K562 (cell line): ENCODE results near the gene ARID3C. TPM values are rescaled to one million over a fixed set of nuclear protein-coding genes. Genes with fewer than 3 reads are reported as not detected.

Source experiments
- ATAC-seq: fragments of 200-7000 bp; cut with Tn5 transposase; 3 replicates; pipeline ENCODE4 v1.9.1; 2020; ENCODE audit warnings: moderate library complexity
- BruUV-seq: library from RNA; stranded (reverse); fragments of 400-500 nt; replicated peaks from 2 replicates; lab custom pipeline; 2021; lab: Mats Ljungman, UMichigan
- CTCF ChIA-PET: fragments of 300-600 bp; formaldehyde crosslinking; extraction: SDS; loops from one replicate; lab custom pipeline; 2021; ENCODE audit warnings: low intra/inter-chr PET ratio; lab: Yijun Ruan, JAX
- POLR2A ChIA-PET: fragments of 300-600, 350-650 bp; sonication (Branson Sonifier 250); formaldehyde crosslinking; extraction: SDS; loops from one replicate; lab custom pipeline; 2021; ENCODE audit warnings: antibody characterized with exemption, inconsistent platforms; lab: Yijun Ruan, JAX
- DNase-seq, 4 experiments: peaks; one replicate each; pipeline versions ENCODE4 v3.0.0 to v3.0.0-alpha.2; 2011 to 2018; ENCODE audit warnings: low spot score in 3 of 4, mixed read lengths in 3 of 4; ENCODE audit errors: extremely low read depth in 1 of 4
- FAIRE-seq: peaks from 2 replicates; lab custom pipeline; 2011; peaks lifted over from hg19 to GRCh38; lab: Jason Lieb, UNC
- H2AFZ ChIP-seq: 2 replicates; pipeline ENCODE4 v1.6.0; 2011; ENCODE audit warnings: low read depth, low read length, control low read depth, inconsistent platforms
- H3K27ac ChIP-seq: fragments of 200-600 bp; 3 replicates; pipeline ENCODE4 v1.8.0; 2011; ENCODE audit warnings: low read depth, mild to moderate bottlenecking, control low read depth, inconsistent platforms, low read length, moderate library complexity, mixed read lengths; ENCODE audit errors: extremely low read depth
- H3K27me3 ChIP-seq, 2 experiments: fragments of 300-600 bp in 1 of 2; 2 replicates in 1 of 2; 3 replicates in 1 of 2; pipeline versions ENCODE4 v1.6.0 to v1.8.0; 2011; ENCODE audit warnings: inconsistent platforms in 2 of 2, low read length in 2 of 2, mild to moderate bottlenecking in 1 of 2, mixed read lengths in 1 of 2, moderate library complexity in 1 of 2; ENCODE audit not compliant: control insufficient read depth in 2 of 2, insufficient read depth in 2 of 2
- H3K36me3 ChIP-seq: fragments of 300-600 bp; 3 replicates; pipeline ENCODE4 v1.8.0; 2011; ENCODE audit warnings: mild to moderate bottlenecking, low read length, inconsistent platforms; ENCODE audit not compliant: control insufficient read depth, insufficient read depth
- H3K4me1 ChIP-seq, 2 experiments: fragments of 200-600 bp in 1 of 2; replicated peaks in 1 of 2; 2 replicates in 1 of 2; 3 replicates in 1 of 2; pipeline versions ENCODE4 v1.5.1 to v1.8.0; 2011; ENCODE audit warnings: inconsistent platforms in 2 of 2, low read length in 2 of 2, mild to moderate bottlenecking in 1 of 2, mixed read lengths in 1 of 2, moderate library complexity in 1 of 2; ENCODE audit not compliant: control insufficient read depth in 2 of 2, insufficient read depth in 2 of 2
- H3K4me2 ChIP-seq: 2 replicates; pipeline ENCODE4 v1.6.1; 2011; ENCODE audit warnings: low read length, control low read depth, inconsistent platforms, mixed read lengths; ENCODE audit not compliant: insufficient read depth
- H3K4me3 ChIP-seq: fragments of 200-600 bp; sonication (generic), shearing (Covaris generic); 2 replicates; pipeline ENCODE4 v1.5.1; 2016; ENCODE audit warnings: control low read depth, inconsistent platforms
- H3K79me2 ChIP-seq: fragments of 200-600 bp; 3 replicates; pipeline ENCODE4 v1.8.0; 2011; ENCODE audit warnings: low read length, inconsistent platforms; ENCODE audit not compliant: control insufficient read depth, insufficient read depth
- H3K9ac ChIP-seq, 2 experiments: 2 replicates each; pipeline versions ENCODE4 v1.6.0 to v1.6.1; 2011; ENCODE audit warnings: low read depth in 2 of 2, low read length in 2 of 2, control low read depth in 1 of 2, inconsistent platforms in 1 of 2, mild to moderate bottlenecking in 1 of 2, mixed read lengths in 1 of 2; ENCODE audit not compliant: insufficient read depth in 1 of 2
- H3K9me1 ChIP-seq: one replicate; pipeline ENCODE4 v1.6.0; 2011; ENCODE audit warnings: inconsistent platforms, mild to moderate bottlenecking, low read length, moderate library complexity; ENCODE audit not compliant: control insufficient read depth, insufficient read depth
- H3K9me3 ChIP-seq: replicated peaks from 2 replicates; pipeline ENCODE4 v1.5.1; 2011; ENCODE audit warnings: low read depth, low read length, inconsistent platforms; ENCODE audit not compliant: control insufficient read depth, insufficient read depth
- H4K20me1 ChIP-seq: replicated peaks from 2 replicates; pipeline ENCODE4 v1.6.1; 2011; ENCODE audit warnings: low read length, inconsistent platforms, mixed read lengths; ENCODE audit not compliant: control insufficient read depth, insufficient read depth
- ARID2 ChIP-seq: fragments of 450-650 bp; IDR thresholded peaks from 2 replicates; pipeline ENCODE4 v1.6.1; 2017; ENCODE audit warnings: antibody characterized with exemption, mild to moderate bottlenecking
- BHLHE40 ChIP-seq: IDR thresholded peaks from 2 replicates; pipeline ENCODE4 v1.6.1; 2011; ENCODE audit warnings: low read length, improper control_type of control experiment
- CHD1 ChIP-seq: fragments of 200-600 bp; sonication (generic); IDR thresholded peaks from one replicate; pipeline ENCODE4 v1.6.1; 2012; ENCODE audit warnings: mild to moderate bottlenecking, moderate library complexity, low read length, inconsistent platforms
- FOSL1 ChIP-seq: fragments of 200-800 bp; sonication (Bioruptor generic); conservative IDR thresholded peaks from 2 replicates; pipeline ENCODE4 v1.6.1; 2016; ENCODE audit warnings: missing genetic modification characterization, missing compliant biosample characterization
- GTF2B ChIP-seq: IDR thresholded peaks from 2 replicates; pipeline ENCODE4 v1.6.1; 2011; ENCODE audit not compliant: insufficient read length; ENCODE audit errors: extremely low read depth
- HINFP ChIP-seq: fragments of 450-650 bp; conservative IDR thresholded peaks from 2 replicates; pipeline ENCODE4 v1.6.1; 2016; ENCODE audit warnings: missing genetic modification characterization, low read depth, mild to moderate bottlenecking, control low read depth, missing compliant biosample characterization
- KLF6 ChIP-seq: fragments of 250-450 bp; sonication (Bioruptor Pico); IDR thresholded peaks from 2 replicates; pipeline ENCODE4 v1.4.0; 2020; ENCODE audit warnings: mild to moderate bottlenecking, moderate library complexity, borderline replicate concordance
- TCF7 ChIP-seq: sonication (generic); IDR thresholded peaks from 2 replicates; pipeline ENCODE4 v1.6.1; 2016; ENCODE audit warnings: antibody characterized with exemption, borderline replicate concordance
- YBX1 ChIP-seq: fragments of 450-650 bp; IDR thresholded peaks from 2 replicates; pipeline ENCODE4 v1.7.1; 2016; ENCODE audit warnings: mild to moderate bottlenecking
- ZBTB33 ChIP-seq: sonication (generic); formaldehyde crosslinking; IDR thresholded peaks from 2 replicates; pipeline ENCODE4 v1.8.1; 2023; ENCODE audit warnings: mild to moderate bottlenecking, missing genetic modification reagents
- ZBTB49 ChIP-seq: sonication (generic); formaldehyde crosslinking; IDR thresholded peaks from 2 replicates; pipeline ENCODE4 v1.8.0; 2022; ENCODE audit warnings: missing genetic modification reagents, mild to moderate bottlenecking, borderline replicate concordance
- ZNF717 ChIP-seq: fragments of 250-450 bp; sonication (Bioruptor Pico); IDR thresholded peaks from 2 replicates; pipeline ENCODE4 v1.5.0; 2021
- WGBS: fragments of 100-300 bp; shearing (Covaris generic); methylation state at CpG from one replicate; pipeline ENCODE4 v1.1.6; 2016; ENCODE audit warnings: low coverage, mixed read lengths; ENCODE audit not compliant: insufficient coverage; ENCODE audit errors: missing lambda C conversion rate; 5-methylcytosine and 5-hydroxymethylcytosine counted together
- in situ Hi-C: fragments of 300-500 bp; cut with MboI; formaldehyde crosslinking; loops from 4 replicates; pipeline ENCODE4 v1.15.0; 2018; ENCODE audit warnings: inconsistent platforms, mixed read lengths
- intact Hi-C: fragments of 100-400 bp; cut with micrococcal nuclease; formaldehyde crosslinking; loops from 2 replicates; pipeline ENCODE4 v1.14.2; 2022
- polyA plus RNA-seq, 8 experiments: library from polyadenylated mRNA; depleted of rRNA in 4 of 8; stranded (reverse) in 5 of 8; unstranded in 3 of 8; fragments of >200 nt; fragmentation: Nextera tagmentation in 2 of 8; fragmentation: Illumina TruSeq in 1 of 8; extraction: Ambion mirVana in 2 of 8; extraction: Trizol in 1 of 8; gene quantifications; 2 replicates each; pipeline versions ENCODE4 v1.2.1 to v1.2.3, GENCODE V29; 2011 to 2014; ENCODE audit warnings: inconsistent platforms in 1 of 8, missing spikeins in 1 of 8
- total RNA-seq, 7 experiments: library from RNA; depleted of rRNA in 6 of 7; stranded (reverse); fragments of >200 nt in 6 of 7; fragmentation: Illumina TruSeq in 2 of 7; extraction: Trizol in 2 of 7; gene quantifications; 2 replicates each; pipeline versions ENCODE4 v1.2.1 to v1.2.3, GENCODE V29; 2011 to 2021; ENCODE audit warnings: low replicate concordance in 1 of 7

The ARID3C gene
- total and polyA plus RNA-seq, 9 of the 15 experiments (the other 6 are each of a cell fraction or from before 2014, with no cell fraction given), result not detected

GRCh38 chr9:34575862-34576596 is 52.8 kb downstream of the ARID3C start:
- FAIRE-seq, result no peak
- ChIA-PET POLR2A (interaction anchor here (0.7 kb wide), 1 partner anchor 27 kb away, joined by 3 read pairs; no protein-coding TSS in a partner anchor), CTCF (no interaction called here)
- no peak overlapping the region for H3K4me3 ChIP-seq
- no TSS peak for BruUV-seq
- H2AFZ ChIP-seq, result no peak overlapping the region
- in situ Hi-C loops, result no loop called here
- no peaks in the 10 kb centered on the region for H3K79me2 ChIP-seq
- TF ChIP-seq ZNF717 (CRISPR knock-in tag) (no peak), CHD1 (no peak), ZBTB49 (CRISPR knock-in tag) (no peak), GTF2B (no peak), FOSL1 (tag) (no peak), YBX1 (no peak), TCF7 (no peak), ARID2 (no peak), KLF6 (no peak), BHLHE40 (no peak), ZBTB33 (CRISPR knock-in tag) (no peak), HINFP (tag) (no peak)
- TF ChIP-seq, all 486 proteins: peak for 0
- WGBS, result 3% methylated on average over 19 of the region's 21 CpGs
- Histone ChIP-seq H3K27ac (no peak overlapping the region), H3K9me1 (no peaks in the 10 kb centered on the region), H4K20me1 (peaks cover 4% of the 10 kb centered on the region), H3K9ac (no peak overlapping the region), H3K4me2 (no peak overlapping the region), H3K36me3 (no peaks in the 10 kb centered on the region), H3K9me3 (no peaks in the 10 kb centered on the region), H3K27me3 (peaks cover 13 to 68% of the 10 kb centered on the region in 2 experiments; a peak in 4 of 5 replicates), H3K4me1 (peaks cover 0 to 7% of the 10 kb centered on the region in 2 experiments; a peak in 2 of 5 replicates)
- DNase-seq (no peak), ATAC-seq (no peak)
- intact Hi-C loops, result no loop called here
